ENCODE data around the gene NOL4L.

Gene NOL4L

DNA sequence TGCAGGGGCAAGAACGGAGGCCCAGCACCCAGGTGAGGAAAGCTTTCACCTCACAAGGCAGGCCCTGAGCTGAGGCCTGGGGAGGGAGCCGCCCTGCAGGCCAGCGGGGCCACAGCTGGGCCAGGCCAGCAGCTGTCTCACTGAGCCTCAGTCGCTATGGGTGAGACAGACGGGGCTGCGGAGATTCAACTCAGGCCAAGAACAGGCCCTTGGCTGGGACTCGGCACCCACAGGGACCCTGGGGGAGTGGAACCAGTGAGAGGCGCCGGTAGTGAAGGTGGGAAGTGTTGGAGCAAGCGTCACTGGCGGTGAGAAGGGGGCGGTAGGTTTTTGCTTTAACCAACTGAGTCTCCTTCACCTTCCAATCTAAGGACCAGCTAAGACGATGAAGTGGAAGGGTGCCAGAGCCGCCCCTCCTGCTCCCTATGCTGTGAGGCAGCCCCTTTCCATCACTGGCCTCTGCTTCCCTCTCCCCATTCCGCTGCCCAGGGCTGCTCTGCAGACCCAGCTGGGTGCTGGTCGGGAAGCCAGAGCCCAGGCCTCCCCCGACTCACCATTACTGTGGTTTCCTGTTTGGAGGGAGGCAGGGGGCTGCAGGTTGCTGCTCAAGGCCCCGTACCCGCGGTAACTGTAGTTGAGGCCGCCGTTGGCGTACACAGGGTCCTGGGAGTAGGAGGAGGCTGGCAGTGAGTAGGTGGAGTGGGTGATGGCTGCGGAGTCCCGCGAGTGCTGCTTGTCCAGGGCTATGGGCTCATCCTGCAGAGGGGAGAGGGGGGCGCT lies 133.3 kb downstream of the NOL4L start:
- no peak for FAIRE-seq

DNA sequence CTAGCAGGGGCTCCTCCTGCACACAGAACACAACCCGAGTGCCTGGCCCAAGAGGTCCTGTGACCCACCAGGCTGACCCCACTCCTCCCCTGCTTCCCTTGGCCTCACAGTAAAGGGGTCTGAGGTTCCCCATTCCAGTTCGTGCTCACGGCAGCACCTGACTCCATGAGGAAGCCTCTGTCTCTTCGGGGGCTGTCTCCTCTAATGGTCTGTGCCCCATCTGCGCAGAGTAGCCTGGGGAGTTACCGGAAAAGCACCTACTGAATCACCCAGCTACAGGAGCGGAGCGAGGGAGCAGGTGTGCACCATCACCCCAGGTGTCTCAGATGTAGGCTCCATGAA lies 133.8 kb downstream of the NOL4L start:
- FAIRE-seq = no peak

DNA sequence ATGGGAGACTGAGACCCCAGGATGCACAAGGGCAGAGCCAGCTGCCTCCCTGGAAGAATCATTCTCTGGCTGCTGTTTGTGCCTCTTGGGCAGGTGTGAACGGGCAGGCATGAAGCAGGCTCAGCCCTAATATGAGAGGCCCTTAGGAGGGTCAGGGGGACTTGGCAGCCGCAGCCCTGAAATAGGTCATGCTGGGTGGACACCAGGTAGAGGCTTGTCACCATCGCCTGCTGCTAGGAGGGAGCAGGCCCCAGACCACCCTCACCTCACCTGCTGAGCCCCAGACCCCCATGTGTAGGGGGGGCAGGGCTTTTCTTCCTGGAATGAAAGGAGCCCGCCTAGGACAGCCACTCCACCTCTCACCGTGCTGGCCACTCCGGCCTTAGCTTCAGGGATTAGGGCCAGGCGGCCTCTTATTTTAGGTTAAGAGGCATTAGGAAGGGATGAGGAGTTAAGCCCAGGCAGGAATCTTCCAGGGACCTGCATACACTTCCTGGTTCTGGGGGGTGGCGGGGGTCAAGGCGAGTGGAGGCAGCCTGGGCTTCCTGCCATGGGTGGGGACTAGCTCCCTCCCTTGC lies 134.6 kb downstream of the NOL4L start:
- no peak for FAIRE-seq

GRCh38 chr20:32449890-32450401 lies 135.2 kb downstream of the NOL4L start:
- no peak for FAIRE-seq

DNA sequence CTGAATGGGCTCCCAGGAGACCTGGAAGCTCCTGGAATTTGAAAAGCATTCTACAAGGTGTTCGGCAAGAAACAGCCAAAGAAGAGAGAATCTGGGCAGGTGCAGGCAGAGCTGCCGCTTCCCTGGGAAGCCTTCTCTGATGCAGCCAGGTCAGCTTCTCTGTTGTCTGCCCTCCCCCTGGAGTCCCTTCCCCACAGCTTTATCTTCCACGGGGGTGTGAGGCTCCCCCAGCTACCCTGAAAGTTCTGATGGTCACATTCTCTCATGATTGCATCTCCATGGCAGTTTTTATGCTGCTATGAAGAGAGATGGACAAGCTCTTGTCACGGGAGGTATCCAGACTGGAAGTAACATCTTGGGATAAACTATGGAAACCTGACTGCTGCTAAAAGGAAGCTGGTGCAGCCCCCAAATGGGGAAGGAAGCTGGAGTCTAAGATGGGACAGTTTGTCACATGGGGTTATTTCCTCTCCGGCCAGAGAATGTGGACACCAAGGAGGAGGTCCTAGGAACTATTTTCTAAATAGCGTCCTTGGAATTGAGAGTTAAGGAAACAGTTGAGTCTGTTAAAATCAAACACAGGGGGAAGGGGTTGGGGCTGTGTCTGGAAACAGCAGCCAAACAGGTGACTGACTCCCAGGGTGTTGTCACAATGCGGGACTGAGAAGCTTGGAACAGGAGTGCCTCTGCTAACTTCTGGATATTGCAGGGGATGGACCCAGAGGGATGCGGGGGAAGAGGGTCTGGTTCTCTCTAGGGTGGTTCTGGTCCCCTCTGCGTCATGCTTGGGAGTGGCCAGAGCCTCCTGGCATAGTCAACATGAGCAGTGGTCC lies 135.9 kb downstream of the NOL4L start:
- FAIRE-seq = no peak

DNA sequence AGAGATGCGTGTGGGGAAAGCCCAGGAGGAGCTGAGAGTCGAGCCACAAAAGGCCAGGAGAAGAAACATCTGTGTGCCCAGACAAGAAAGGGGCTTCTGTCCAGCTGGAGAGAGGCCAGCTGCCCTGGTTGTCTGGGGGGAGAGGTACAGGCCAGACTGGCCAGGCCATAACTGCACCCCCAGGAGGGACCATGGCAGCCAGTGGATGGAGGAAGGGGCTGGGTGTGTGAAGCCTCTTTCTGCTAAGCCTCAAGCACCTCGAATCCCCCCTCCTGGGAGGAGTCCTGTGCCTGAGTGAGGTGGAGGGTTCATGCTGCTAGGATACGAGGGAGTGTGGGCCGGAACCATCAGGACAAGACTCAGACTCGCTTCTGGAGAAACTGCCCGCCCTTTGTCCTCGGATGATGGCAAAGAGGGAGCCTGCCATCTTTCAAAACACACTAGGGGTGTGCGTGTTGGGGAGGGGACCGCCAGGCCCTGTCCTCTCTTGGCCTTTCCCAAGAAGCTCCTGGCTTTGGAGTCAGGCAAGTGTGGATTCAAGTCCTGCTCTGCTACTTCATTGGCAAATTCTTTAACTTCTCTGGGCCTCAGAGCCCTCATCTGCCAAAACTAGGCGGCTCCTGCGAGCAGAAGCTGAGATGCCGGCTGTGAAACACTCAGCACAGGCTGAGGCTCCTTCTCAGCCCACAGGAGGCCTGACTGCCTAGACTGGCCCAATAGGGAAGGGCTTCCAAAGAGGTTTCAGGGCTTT lies 136.7 kb downstream of the NOL4L start:
- no peak for FAIRE-seq

DNA sequence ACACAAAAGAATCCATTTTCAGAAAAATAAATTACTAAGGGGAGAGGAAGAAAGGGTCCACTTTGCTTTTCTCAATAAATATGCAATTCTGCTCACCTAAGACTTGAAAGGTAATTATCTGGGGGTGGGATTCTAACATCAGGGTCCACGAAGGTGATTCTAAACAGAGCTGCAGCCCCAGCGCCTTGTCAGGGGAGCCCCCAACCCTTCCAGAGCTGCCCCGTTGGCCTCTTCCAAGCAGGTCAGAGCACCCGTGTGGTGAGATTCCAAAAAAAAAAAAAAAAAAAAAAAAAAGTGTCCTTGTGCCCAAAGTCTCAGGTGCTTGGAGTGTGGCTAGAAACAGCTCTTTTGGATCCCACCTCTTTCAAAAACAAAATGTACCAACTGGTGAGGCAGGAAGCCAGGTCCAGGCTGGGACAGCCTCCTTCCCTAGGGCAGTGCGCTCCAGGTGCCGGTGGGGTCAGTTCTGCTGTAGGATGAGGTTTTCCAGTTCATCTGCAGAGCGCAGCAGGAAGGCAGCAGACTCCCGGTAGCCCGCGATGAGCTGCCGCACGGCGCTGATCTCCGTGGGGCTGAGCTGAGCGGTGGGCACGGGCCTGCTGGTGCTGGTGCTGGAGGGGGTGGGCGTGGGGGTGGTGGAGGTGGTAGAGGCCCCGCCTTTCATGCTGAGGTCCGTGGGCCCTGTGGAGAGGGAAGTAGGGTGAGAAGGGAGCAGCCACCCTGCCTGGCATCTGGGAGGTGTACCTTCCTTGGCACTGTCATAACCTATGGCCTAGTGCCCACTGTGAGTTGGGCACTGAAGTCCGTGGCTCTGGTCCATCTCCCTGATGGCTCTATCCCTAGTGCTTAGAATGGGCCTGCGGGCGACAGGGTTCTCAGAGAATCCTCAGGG lies 137.8 kb downstream of the NOL4L start:
- FAIRE-seq = no peak

DNA sequence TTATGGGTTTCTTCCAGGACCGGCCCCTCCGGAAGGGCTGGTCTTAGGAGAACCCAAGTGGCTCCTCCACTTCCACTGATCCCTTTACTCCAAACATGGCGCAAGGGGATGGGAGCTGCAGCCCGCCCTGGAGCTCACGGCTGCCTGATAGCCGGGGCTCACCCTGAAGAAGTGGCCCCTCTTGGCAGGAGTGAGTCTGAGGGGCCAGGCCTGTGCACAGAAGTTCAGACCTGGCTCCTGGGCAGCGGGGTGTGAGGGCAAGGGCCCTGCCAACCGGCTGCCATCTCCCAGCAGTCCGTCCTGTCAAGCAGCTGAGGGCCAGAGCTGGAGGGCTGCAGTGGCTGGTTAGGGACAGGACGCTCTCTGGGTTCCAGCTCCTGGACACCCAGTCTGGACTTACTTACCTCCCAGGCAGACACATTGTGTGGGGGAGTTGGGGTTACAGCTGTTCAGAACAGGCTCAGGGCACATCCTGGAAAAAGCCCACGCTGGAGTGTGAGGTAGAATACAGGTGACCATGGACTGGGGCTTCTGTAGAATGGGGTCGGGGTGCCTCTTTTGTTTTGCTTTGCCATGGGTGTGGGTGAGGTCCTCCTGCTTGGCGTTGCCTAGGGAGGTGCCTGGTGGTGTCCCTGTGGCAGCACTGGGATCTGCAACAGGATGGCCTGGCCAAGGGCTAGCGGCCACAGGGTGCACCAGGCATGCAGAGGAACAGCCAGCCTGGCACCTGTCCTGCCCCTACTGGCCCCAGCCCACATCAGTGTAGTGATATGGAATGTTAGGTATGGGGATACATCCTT lies 138.6 kb downstream of the NOL4L start:
- no peak for FAIRE-seq

GRCh38 chr20:32445539-32446273 lies 139.4 kb downstream of the NOL4L start:
- FAIRE-seq = no peak

DNA sequence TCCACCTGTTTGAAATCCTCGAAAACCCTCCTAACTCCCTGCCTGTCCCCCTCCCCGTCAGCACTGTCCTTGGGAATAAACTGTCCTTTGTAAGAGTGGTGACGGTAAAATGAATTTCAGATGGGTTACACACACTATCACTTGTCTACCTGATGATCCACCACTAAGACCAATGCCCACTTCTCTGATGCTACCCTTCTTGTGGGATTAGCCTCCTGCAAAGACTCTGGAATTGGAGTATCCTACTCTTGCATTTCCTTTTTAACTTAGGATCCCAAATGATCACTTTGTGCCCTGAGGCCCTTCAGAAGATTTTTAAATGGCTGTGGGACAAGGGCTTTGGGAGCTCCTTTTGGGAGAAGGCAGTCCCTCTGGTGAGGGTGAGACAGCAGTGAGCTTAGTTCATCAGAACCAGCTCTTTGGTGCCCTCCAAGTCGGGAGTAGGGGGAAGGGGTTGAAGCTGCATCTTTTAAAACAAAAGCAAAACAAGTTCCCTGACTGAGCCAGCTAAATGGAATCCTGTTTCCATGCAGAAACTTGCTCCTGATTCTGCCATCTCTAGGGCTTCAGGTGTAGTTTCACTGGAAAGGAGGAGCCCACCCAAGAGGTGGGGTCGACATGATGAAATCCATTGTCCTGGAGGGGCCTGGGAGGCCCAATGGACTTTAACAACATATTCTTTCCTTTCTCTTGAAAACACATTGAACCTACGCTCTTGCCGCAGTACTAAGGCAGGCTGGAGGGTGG lies 140.5 kb downstream of the NOL4L start:
- FAIRE-seq = no peak

DNA sequence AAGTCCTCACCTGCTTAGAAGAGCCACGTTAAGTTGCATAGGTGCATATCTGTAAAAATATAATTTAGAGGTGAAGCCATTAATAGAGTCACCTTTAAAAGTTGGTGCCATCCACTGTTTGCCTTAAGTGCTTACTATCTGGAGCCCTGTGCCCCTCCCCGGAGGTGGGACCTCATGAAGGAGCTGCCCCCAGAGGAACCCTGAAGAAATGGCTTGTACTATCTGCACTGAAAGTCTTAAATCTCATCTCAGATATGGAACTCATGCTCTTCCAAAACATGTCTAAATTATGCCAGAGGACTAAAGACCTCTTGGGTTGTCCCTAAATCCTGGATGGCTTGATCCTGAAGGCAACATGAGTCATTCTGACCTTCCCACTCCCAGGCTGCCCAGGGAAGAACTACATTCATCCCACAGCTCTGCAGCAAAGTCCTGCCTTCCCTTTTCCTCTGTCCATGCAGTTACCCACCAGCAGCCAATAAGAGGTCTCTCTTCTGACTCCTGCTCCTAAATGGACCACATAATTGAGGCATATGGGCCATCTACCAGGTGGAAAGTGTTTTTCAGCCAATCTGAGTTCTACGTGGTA lies 141.7 kb downstream of the NOL4L start:
- no peak for FAIRE-seq

GRCh38 chr20:32442630-32443373 lies 142.3 kb downstream of the NOL4L start:
- FAIRE-seq = no peak

DNA sequence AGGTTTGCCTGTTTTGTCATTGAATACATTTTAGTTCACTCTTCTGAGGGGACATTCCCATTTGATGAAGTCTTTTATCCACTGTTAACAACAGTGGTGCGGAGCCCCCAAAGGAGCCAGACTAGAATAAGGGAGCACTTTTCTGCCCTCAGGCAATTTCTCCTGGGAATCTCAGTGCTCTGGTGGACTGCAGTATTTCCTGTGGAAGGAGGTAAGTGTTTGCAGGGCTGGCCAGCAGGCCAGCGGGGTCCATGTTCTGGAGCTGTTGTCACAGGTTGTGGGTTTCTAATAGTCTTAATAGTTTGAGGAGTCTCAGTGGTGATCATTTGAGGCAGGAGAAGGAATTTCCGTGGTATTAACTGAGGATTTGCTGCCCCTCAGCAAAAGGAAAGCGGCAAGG lies 143.5 kb downstream of the NOL4L start:
- FAIRE-seq = no peak

- FAIRE-seq = no peak
Measured at GRCh38 chr20:32440758-32441078, 144.4 kb downstream of the NOL4L start.

DNA sequence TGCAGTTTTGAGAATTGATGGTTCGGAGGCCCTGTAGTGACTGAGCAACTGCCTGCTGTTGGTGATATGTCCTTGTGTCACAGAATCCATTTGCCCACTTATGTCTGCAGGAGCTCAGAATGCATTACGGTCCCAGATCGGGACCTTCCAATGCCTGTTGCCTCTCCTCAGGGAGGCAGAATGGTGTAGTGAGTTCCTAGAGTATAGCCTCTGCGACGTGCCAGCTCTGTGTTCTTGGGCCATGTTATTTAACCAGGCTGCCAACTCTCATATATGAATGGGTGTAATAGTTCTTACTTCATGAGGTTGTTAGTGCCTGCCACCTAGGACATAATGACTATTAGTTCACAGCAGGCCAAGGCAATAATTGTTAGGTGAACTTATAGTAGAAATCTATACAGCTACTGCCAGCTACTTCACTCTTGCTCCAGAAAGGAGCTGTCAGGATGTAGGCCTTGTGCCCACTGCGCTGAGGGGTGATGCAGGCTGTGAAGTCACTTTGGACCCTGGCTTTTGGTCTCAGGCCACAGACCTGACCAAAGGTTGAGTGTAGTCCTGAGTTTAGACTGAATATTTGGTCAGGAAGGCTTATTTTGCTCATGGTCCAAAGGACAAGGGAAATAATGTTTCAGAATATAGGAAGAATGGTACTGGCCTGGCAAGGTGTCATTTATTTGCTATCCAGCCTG lies 144.9 kb downstream of the NOL4L start:
- no peak for FAIRE-seq

- FAIRE-seq = no peak
Measured at GRCh38 chr20:32439132-32439829, 145.9 kb downstream of the NOL4L start.

- FAIRE-seq = no peak
Measured at GRCh38 chr20:32438331-32438858, 146.7 kb downstream of the NOL4L start.

Measured in islet of Langerhans (tissue), 1 donor.